ENCODE results near the gene SRP54. TPM values are rescaled to one million over a fixed set of nuclear protein-coding genes. Genes with fewer than 3 reads are reported as not detected.

Gene SRP54
- total RNA-seq, 1 donor from 2014 or later: 105 TPM

DNA sequence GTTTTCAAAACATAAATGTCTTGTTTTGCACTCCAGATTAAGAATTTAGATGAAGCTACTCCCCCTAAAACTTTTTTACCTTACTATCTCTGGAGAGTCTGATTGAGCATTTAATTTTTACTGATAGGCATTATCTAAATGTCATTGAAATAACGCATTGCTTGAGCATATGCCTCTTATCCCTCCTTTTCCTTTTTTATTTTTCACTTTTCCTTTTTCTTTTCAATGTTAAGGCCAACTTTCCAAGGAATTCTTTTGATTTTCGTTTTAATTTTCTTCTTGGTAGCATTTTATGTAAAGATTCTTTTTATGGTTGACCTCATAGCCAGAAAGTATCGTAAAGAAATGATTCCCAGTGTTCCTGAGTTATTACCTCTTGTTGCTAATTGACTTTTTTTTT lies 2.9 kb downstream of the SRP54 start:
- H3K9me3 Mint-ChIP-seq: no peaks in the 10 kb centered on the region
- H3K4me1 ChIP-seq: no peaks in the 10 kb centered on the region
- H3K79me2 ChIP-seq (ENCODE audit: low read depth): peaks cover 81% of the 10 kb centered on the region
- H3K4me2 ChIP-seq: peak overlapping the region; percentile 12
- no peak overlapping the region for H3K27ac ChIP-seq
- H2AFZ ChIP-seq (replicated peaks): no peak overlapping the region
- no peak overlapping the region for H3K4me3 ChIP-seq
- H3K27me3 ChIP-seq: no peaks in the 10 kb centered on the region
- peaks cover 46% of the 10 kb centered on the region for H4K20me1 ChIP-seq (ENCODE audit: low read depth)
- H3K9me3 ChIP-seq (ENCODE audit: low read depth): no peaks in the 10 kb centered on the region
- H3F3A ChIP-seq (ENCODE audit: low read depth): peaks cover 22% of the 10 kb centered on the region
- H3K4me1 Mint-ChIP-seq: peaks cover 12% of the 10 kb centered on the region
- peak overlapping the region; percentile 11 for H3K27ac Mint-ChIP-seq
- no peak overlapping the region for H3K9ac ChIP-seq
- no peak for DNase-seq (ENCODE audit: low spot score)
- TF ChIP-seq, protein P1, sequence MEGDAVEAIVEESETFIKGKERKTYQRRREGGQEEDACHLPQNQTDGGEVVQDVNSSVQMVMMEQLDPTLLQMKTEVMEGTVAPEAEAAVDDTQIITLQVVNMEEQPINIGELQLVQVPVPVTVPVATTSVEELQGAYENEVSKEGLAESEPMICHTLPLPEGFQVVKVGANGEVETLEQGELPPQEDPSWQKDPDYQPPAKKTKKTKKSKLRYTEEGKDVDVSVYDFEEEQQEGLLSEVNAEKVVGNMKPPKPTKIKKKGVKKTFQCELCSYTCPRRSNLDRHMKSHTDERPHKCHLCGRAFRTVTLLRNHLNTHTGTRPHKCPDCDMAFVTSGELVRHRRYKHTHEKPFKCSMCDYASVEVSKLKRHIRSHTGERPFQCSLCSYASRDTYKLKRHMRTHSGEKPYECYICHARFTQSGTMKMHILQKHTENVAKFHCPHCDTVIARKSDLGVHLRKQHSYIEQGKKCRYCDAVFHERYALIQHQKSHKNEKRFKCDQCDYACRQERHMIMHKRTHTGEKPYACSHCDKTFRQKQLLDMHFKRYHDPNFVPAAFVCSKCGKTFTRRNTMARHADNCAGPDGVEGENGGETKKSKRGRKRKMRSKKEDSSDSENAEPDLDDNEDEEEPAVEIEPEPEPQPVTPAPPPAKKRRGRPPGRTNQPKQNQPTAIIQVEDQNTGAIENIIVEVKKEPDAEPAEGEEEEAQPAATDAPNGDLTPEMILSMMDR (IDR thresholded peaks at IDR 0.05): no peak
- TF ChIP-seq EZH2 (IDR thresholded peaks at IDR 0.05) (no peak), EZH2phosphoT487 (IDR thresholded peaks at IDR 0.05) (no peak)
- H3K36me3 ChIP-seq: no peaks in the 10 kb centered on the region
- peaks cover 2% of the 10 kb centered on the region for H3K27me3 Mint-ChIP-seq (ENCODE audit: insufficient read depth, low read depth)
- H3K4me3 Mint-ChIP-seq: peak overlapping the region; percentile 46
- peaks cover 3% of the 10 kb centered on the region for H3K36me3 Mint-ChIP-seq

DNA sequence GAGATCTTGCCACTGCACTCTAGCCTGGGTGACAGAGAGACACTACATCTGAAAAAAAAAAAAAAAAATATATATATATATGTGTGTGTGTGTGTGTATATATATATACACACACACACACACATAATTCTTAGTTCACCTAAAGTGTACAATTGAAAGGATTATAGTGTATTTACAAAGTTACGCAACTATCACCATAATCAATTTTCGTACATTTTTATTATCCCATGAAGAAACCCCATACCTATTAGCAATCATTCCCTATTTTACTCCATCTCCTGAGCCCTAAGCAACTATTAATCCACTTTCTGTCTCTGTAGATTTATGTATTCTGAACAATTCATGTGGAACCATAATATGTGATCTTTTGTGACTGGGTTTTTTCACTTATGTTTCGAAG lies 4.4 kb downstream of the SRP54 start:
- Histone ChIP-seq H4K20me1 (ENCODE audit: low read depth) (peaks cover 46% of the 10 kb centered on the region), H2AFZ (replicated peaks) (no peak overlapping the region), H3F3A (ENCODE audit: low read depth) (peaks cover 11% of the 10 kb centered on the region), H3K36me3 (no peaks in the 10 kb centered on the region), H3K79me2 (ENCODE audit: low read depth) (peaks cover 87% of the 10 kb centered on the region), H3K9me3 (ENCODE audit: low read depth) (no peaks in the 10 kb centered on the region), H3K4me2 (no peak overlapping the region), H3K9ac (no peak overlapping the region), H3K4me3 (no peak overlapping the region), H3K4me1 (no peaks in the 10 kb centered on the region), H3K27ac (no peak overlapping the region), H3K27me3 (no peaks in the 10 kb centered on the region)
- Mint-ChIP-seq H3K27me3 (ENCODE audit: insufficient read depth, low read depth) (peaks cover 2% of the 10 kb centered on the region), H3K27ac (no peak overlapping the region), H3K36me3 (peaks cover 3% of the 10 kb centered on the region), H3K4me1 (peaks cover 12% of the 10 kb centered on the region), H3K9me3 (no peaks in the 10 kb centered on the region), H3K4me3 (no peak overlapping the region)
- no peak for TF ChIP-seq EZH2 (IDR thresholded peaks at IDR 0.05)
- TF ChIP-seq, protein P1 (IDR thresholded peaks at IDR 0.05): no peak
- TF ChIP-seq EZH2phosphoT487 (IDR thresholded peaks at IDR 0.05): no peak
- no peak for DNase-seq (ENCODE audit: low spot score)

DNA sequence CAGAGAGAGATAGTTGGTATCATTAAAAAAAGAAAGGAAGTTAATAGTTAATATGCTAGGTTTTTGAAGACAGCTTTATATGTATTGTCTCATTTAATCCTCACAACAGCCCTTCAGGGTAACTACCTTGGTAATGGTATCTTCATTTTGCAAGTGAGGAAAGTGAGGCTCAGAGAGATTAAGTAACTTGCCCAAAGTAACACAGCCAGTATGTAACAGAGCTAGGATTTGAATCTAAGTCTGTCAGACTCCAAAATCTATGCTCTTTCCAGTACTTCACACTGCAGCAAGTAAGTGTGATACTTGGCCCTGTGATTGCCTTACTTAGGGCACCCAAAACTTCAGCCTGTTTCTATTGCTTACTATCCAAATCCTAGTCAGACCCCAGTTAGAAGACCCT lies 7.0 kb downstream of the SRP54 start:
- no peak overlapping the region for H3K4me3 Mint-ChIP-seq
- no peak for DNase-seq (ENCODE audit: low spot score)
- Histone ChIP-seq H3K9me3 (ENCODE audit: low read depth) (no peaks in the 10 kb centered on the region), H2AFZ (replicated peaks) (no peak overlapping the region), H3K4me3 (no peak overlapping the region), H3K4me1 (no peaks in the 10 kb centered on the region), H4K20me1 (ENCODE audit: low read depth) (peaks cover 35% of the 10 kb centered on the region), H3K27me3 (no peaks in the 10 kb centered on the region), H3K27ac (no peak overlapping the region), H3F3A (ENCODE audit: low read depth) (no peaks in the 10 kb centered on the region), H3K9ac (no peak overlapping the region), H3K36me3 (no peaks in the 10 kb centered on the region), H3K4me2 (no peak overlapping the region), H3K79me2 (ENCODE audit: low read depth) (peaks cover 95% of the 10 kb centered on the region)
- H3K36me3 Mint-ChIP-seq: peaks cover 1% of the 10 kb centered on the region
- H3K27me3 Mint-ChIP-seq (ENCODE audit: insufficient read depth, low read depth): no peaks in the 10 kb centered on the region
- TF ChIP-seq, protein P1 (IDR thresholded peaks at IDR 0.05): no peak
- TF ChIP-seq EZH2phosphoT487 (IDR thresholded peaks at IDR 0.05): no peak
- no peak for TF ChIP-seq EZH2 (IDR thresholded peaks at IDR 0.05)
- H3K9me3 Mint-ChIP-seq: no peaks in the 10 kb centered on the region
- peaks cover 9% of the 10 kb centered on the region for H3K4me1 Mint-ChIP-seq
- H3K27ac Mint-ChIP-seq: no peak overlapping the region

Data from neural progenitor cell (in vitro differentiated cells).